Subcutaneous abdominal adipose tissue (tissue), 5 donors: Measurements from ENCODE around the gene PHKG2.

Experiments
- H3K27ac ChIP-seq: one replicate; pipeline ENCODE4 v1.7.0; 2013; ENCODE audit warnings: low read depth, mild to moderate bottlenecking, inconsistent platforms, low read length, moderate library complexity
- H3K27me3 ChIP-seq, 5 donors: one replicate each; pipeline ENCODE4 v1.7.0; 2013; ENCODE audit warnings: low read length in 5 of 5, inconsistent platforms in 1 of 5; ENCODE audit not compliant: control insufficient read depth in 5 of 5, insufficient read depth in 4 of 5
- H3K36me3 ChIP-seq, 5 donors: one replicate each; pipeline ENCODE4 v1.7.0; 2013; ENCODE audit warnings: low read length in 5 of 5; ENCODE audit not compliant: control insufficient read depth in 5 of 5, insufficient read depth in 5 of 5
- H3K4me1 ChIP-seq, 5 donors: one replicate each; pipeline ENCODE4 v1.7.0; 2013; ENCODE audit warnings: low read length in 5 of 5, mild to moderate bottlenecking in 3 of 5, moderate library complexity in 1 of 5; ENCODE audit not compliant: control insufficient read depth in 5 of 5, insufficient read depth in 5 of 5
- H3K4me3 ChIP-seq, 5 donors: one replicate each; pipeline ENCODE4 v1.7.0; 2013; ENCODE audit warnings: low read length in 5 of 5, low read depth in 1 of 5
- H3K9ac ChIP-seq, 5 donors: one replicate each; pipeline ENCODE4 v1.7.0; 2013; ENCODE audit warnings: low read length in 5 of 5, mild to moderate bottlenecking in 4 of 5, moderate library complexity in 3 of 5
- H3K9me3 ChIP-seq, 5 donors: one replicate each; pipeline ENCODE4 v1.7.0; 2013; ENCODE audit warnings: low read length in 5 of 5; ENCODE audit not compliant: control insufficient read depth in 5 of 5
- donor health status: healthy.
- donor health status: healthy.
- donor health status: healthy.
- donor health status: healthy.
- donor health status: healthy.

Gene PHKG2

GRCh38 chr16:30780021-30780420, 31.8 kb downstream of the PHKG2 start:
- Histone ChIP-seq H3K9me3 (no peaks in the 10 kb centered on the region), H3K4me3 (no peak overlapping the region), H3K36me3 (peaks cover 0 to 30% (median 26%) of the 10 kb centered on the region in 5 donors), H3K9ac (no peak overlapping the region), H3K27me3 (no peaks in the 10 kb centered on the region), H3K27ac (peak overlapping the region; percentile 16), H3K4me1 (peaks cover 10 to 44% (median 35%) of the 10 kb centered on the region in 5 donors)

GRCh38 chr16:30780549-30780948, 32.3 kb downstream of the PHKG2 start:
- peak overlapping the region in 1 of 5 donors; percentile 13 for H3K9ac ChIP-seq
- peaks cover 0 to 30% (median 28%) of the 10 kb centered on the region in 5 donors for H3K36me3 ChIP-seq
- no peak overlapping the region for H3K27ac ChIP-seq
- no peaks in the 10 kb centered on the region for H3K9me3 ChIP-seq
- peaks cover 10 to 40% (median 31%) of the 10 kb centered on the region in 5 donors for H3K4me1 ChIP-seq
- H3K27me3 ChIP-seq = no peaks in the 10 kb centered on the region
- H3K4me3 ChIP-seq = no peak overlapping the region

- Histone ChIP-seq H3K9ac (no peak overlapping the region), H3K36me3 (peaks cover 0 to 30% (median 29%) of the 10 kb centered on the region in 5 donors), H3K9me3 (no peaks in the 10 kb centered on the region), H3K27ac (no peak overlapping the region), H3K27me3 (no peaks in the 10 kb centered on the region), H3K4me1 (peaks cover 10 to 36% (median 33%) of the 10 kb centered on the region in 5 donors), H3K4me3 (no peak overlapping the region)
Observed at GRCh38 chr16:30782486-30783279, 34.5 kb downstream of the PHKG2 start.

GRCh38 chr16:30783280-30784109, 35.3 kb downstream of the PHKG2 start:
- peaks cover 6 to 36% (median 29%) of the 10 kb centered on the region in 5 donors for H3K4me1 ChIP-seq
- peaks cover 0 to 30% (median 29%) of the 10 kb centered on the region in 5 donors for H3K36me3 ChIP-seq
- no peak overlapping the region for H3K27ac ChIP-seq
- H3K4me3 ChIP-seq = no peak overlapping the region
- H3K27me3 ChIP-seq = no peaks in the 10 kb centered on the region
- H3K9me3 ChIP-seq = no peaks in the 10 kb centered on the region
- H3K9ac ChIP-seq = no peak overlapping the region

DNA sequence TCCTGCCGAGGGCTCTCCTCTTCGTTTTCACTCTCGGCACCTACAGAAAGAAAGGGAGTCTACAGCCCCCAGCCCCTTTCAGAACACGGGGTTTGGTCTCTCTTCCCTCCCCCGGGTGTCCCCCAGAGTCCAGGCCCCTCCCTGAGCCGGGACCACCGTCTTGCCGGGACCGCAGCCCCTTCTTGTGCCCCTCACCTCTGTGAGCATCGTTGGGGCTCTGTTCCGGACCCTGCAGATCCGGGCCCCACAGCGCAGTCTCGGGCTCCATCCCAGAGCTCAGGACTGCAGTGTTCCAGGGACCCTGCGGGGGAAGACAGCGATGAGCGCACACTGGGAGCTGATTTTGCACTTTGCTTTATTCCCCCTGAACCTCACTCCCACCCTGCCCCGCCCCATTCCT, 36.0 kb downstream of the PHKG2 start:
- peaks cover 0 to 30% (median 29%) of the 10 kb centered on the region in 5 donors for H3K36me3 ChIP-seq

DNA sequence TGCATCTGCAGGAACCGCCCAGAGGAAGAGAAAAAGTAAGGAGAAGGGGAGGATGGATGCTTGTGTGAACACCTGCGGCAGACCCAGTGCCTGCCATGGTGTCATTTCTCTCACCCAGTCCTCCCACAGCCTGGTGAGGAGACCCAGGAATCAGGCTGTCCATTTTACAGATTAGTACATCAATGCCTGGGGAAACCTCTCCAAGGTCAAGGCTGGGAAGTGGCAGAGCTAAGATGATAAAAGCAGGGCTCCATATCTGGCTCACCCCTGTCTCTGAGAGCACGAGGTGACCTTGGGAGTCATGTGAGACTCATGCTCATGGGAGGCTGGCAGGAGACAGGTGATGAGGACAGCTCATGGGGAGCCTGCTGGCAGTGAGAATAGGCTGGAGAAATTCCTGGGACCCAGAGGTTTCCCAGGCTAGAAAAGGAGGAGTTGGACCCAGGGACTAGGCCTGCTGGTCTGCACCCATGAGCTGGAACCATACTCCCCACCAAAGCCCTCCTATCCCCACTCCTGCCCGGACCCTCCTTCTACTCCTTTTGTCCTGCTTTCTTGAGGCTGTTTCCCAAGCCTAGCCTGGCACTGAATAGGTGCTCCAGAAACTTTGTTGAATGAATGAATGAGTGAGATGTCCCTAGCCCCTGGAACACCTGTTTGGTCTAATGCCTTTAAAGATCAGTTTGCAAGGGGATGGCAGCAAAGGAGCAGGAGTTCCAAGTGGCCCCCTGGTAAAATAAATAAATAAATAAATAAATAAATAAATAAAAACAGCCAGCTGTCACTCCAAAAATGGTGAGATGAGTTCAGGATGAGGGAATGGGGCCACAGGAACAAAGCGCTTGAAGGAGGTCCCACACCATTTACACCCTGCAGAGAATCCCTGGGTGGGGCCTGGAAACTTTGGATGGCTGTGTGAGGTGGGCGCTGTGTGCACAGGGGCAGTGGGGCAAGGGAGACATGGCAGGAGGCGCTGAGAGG, 37.2 kb downstream of the PHKG2 start:
- Histone ChIP-seq H3K9ac (peak overlapping the region; percentile 48 to 79 (median 74)), H3K4me3 (peak overlapping the region; percentile 60 to 91 (median 83)), H3K36me3 (peaks cover 0 to 28% (median 26%) of the 10 kb centered on the region in 5 donors), H3K4me1 (peaks cover 4 to 30% (median 23%) of the 10 kb centered on the region in 5 donors), H3K27me3 (no peaks in the 10 kb centered on the region), H3K27ac (no peak overlapping the region), H3K9me3 (no peaks in the 10 kb centered on the region)

More for the DNA sequence above, 36.0 kb downstream of the PHKG2 start:
- Histone ChIP-seq H3K27me3 (no peaks in the 10 kb centered on the region), H3K4me1 (peaks cover 4 to 30% (median 23%) of the 10 kb centered on the region in 5 donors), H3K9me3 (no peaks in the 10 kb centered on the region), H3K27ac (no peak overlapping the region), H3K9ac (no peak overlapping the region), H3K4me3 (no peak overlapping the region)

GRCh38 chr16:30786115-30786935, 38.1 kb downstream of the PHKG2 start:
- peak overlapping the region; percentile 48 to 93 (median 88) for H3K9ac ChIP-seq

GRCh38 chr16:30786936-30787612, 38.8 kb downstream of the PHKG2 start, which contains the start of gene ZNF629:
Gene ZNF629, minus strand, starts transcription at chr16:30787205. Its CDS starts 2,723 bp downstream, at chr16:30784482.
- Histone ChIP-seq H3K9ac (peak within 1 kb of the TSS; percentile 88 to 93 (median 93)), H3K4me3 (peak within 1 kb of the TSS; percentile 80 to 91 (median 86)), H3K36me3 (peaks cover 0 to 21% (median 19%) of the 10 kb centered on the region in 5 donors), H3K27ac (peak within 1 kb of the TSS; percentile 75), H3K4me1 (peaks cover 4 to 30% (median 23%) of the 10 kb centered on the region in 5 donors), H3K9me3 (no peaks in the 10 kb centered on the region), H3K27me3 (no peaks in the 10 kb centered on the region)

More at GRCh38 chr16:30786115-30786935, 38.1 kb downstream of the PHKG2 start:
- H3K9me3 ChIP-seq = no peaks in the 10 kb centered on the region
- H3K27me3 ChIP-seq = no peaks in the 10 kb centered on the region
- peak overlapping the region; percentile 61 to 91 (median 86) for H3K4me3 ChIP-seq
- peaks cover 4 to 30% (median 23%) of the 10 kb centered on the region in 5 donors for H3K4me1 ChIP-seq
- H3K27ac ChIP-seq = peak overlapping the region; percentile 75
- H3K36me3 ChIP-seq = peaks cover 0 to 26% (median 25%) of the 10 kb centered on the region in 5 donors
